ENCODE data around the gene SLC24A3. TPM values are rescaled to one million over a fixed set of nuclear protein-coding genes. Genes with fewer than 3 reads are reported as not detected.

Gene SLC24A3
- total RNA-seq, result not detected in 2 replicates

DNA sequence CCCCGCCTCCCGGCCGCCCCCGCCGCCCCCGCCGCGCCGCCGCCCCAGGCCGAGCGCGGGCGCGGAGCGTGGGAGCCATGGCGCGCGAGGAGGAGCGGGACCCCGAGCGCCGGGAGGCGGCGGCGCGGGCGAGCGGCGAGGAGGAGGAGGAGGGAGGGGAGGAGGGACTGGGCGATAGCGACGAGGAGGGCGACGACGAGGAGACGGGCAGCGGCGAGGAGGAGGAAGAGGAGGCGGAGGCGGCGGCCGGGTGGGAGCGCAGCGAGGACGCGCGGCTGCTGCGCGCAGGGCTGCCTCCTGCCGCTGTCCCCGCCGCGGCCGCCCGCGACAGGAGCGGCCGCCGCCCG lies at the start of gene SLC24A3:
SLC24A3 (plus strand) TSS at position 174 of the 347 bp plus-strand sequence.
- intact Hi-C loops (cut with micrococcal nuclease), result no loop called here
- no peaks in the 10 kb centered on the region for H3K36me3 Mint-ChIP-seq (ENCODE audit: low read depth)
- H3K27ac Mint-ChIP-seq, result no peak within 1 kb of the TSS
- no peak within 1 kb of the TSS for H3K4me3 Mint-ChIP-seq (ENCODE audit: low read depth)
- no peaks in the 10 kb centered on the region for H3K9me3 Mint-ChIP-seq
- no peak for DNase-seq (ENCODE audit: low spot score)
- H3K27me3 Mint-ChIP-seq (ENCODE audit: low read depth), result peaks cover 39% of the 10 kb centered on the region
- H3K4me1 Mint-ChIP-seq (ENCODE audit: low read depth), result no peaks in the 10 kb centered on the region

DNA sequence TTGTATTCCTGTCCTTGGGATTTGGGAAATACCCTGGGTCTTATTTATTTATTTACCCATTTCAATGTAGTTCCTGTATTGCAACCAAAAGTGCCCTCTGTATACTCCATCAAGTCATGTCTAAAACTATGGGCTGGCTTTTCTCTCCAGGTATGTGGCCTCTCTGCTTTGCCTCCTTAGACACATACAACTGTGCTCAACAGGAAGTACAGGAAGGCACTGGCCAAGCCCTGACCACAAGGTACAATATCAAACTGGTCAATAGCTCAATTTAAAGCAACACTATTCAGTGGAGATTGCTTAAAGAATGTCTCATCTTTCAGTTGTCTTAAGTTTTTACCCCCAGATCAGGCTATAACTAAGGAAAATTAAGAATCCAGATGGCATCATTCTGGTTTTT lies 42.3 kb upstream of the SLC24A3 start:
- intact Hi-C loops (cut with micrococcal nuclease), result no loop called here
- no peak overlapping the region for H3K4me3 Mint-ChIP-seq (ENCODE audit: low read depth)
- H3K27ac Mint-ChIP-seq, result no peak overlapping the region
- peaks cover 10% of the 10 kb centered on the region for H3K9me3 Mint-ChIP-seq
- no peaks in the 10 kb centered on the region for H3K4me1 Mint-ChIP-seq (ENCODE audit: low read depth)
- H3K36me3 Mint-ChIP-seq (ENCODE audit: low read depth), result no peaks in the 10 kb centered on the region
- H3K27me3 Mint-ChIP-seq (ENCODE audit: low read depth), result no peaks in the 10 kb centered on the region
- DNase-seq (ENCODE audit: low spot score), result no peak

- no peak for DNase-seq (ENCODE audit: low spot score)
- peaks cover 5% of the 10 kb centered on the region for H3K9me3 Mint-ChIP-seq
- H3K4me1 Mint-ChIP-seq (ENCODE audit: low read depth), result no peaks in the 10 kb centered on the region
- intact Hi-C loops (cut with micrococcal nuclease), result no loop called here
- H3K27me3 Mint-ChIP-seq (ENCODE audit: low read depth), result no peaks in the 10 kb centered on the region
- H3K27ac Mint-ChIP-seq, result no peak overlapping the region
- H3K36me3 Mint-ChIP-seq (ENCODE audit: low read depth), result no peaks in the 10 kb centered on the region
- no peak overlapping the region for H3K4me3 Mint-ChIP-seq (ENCODE audit: low read depth)
These were observed 39.8 kb upstream of the SLC24A3 start for GRCh38 chr20:19172637-19173036.

DNA sequence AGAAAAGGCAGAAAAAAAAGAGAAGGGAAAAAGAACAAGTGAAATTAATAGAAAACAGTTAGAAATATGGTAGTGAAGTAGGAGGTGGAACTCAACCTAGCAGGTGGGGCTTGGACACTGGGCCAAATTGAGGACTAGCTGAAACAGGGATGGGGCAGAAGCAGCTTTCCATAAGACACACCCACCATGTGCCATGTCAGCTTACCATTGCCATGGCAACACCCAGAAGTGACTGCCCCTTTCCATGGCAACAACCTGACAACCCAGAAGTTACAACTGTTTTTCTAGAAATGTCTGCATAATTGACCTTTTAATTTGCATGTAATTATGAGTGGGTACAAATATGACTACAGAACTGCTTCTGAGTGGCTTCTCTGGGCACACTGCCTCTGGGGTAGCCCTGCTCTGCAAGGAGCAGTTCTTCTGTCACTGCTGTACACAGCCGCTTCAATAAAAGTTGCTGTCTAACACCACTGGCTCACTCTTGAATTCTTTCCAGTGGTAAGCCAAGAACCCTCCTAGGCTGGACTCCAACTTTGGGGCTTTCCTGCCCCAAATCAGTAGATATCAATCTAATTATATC lies 35.9 kb upstream of the SLC24A3 start:
- H3K4me3 Mint-ChIP-seq (ENCODE audit: low read depth), result no peak overlapping the region
- no peak overlapping the region for H3K27ac Mint-ChIP-seq
- DNase-seq (ENCODE audit: low spot score), result no peak
- H3K9me3 Mint-ChIP-seq, result no peaks in the 10 kb centered on the region
- H3K4me1 Mint-ChIP-seq (ENCODE audit: low read depth), result no peaks in the 10 kb centered on the region
- H3K27me3 Mint-ChIP-seq (ENCODE audit: low read depth), result no peaks in the 10 kb centered on the region
- H3K36me3 Mint-ChIP-seq (ENCODE audit: low read depth), result no peaks in the 10 kb centered on the region
- intact Hi-C loops (cut with micrococcal nuclease), result no loop called here

DNA sequence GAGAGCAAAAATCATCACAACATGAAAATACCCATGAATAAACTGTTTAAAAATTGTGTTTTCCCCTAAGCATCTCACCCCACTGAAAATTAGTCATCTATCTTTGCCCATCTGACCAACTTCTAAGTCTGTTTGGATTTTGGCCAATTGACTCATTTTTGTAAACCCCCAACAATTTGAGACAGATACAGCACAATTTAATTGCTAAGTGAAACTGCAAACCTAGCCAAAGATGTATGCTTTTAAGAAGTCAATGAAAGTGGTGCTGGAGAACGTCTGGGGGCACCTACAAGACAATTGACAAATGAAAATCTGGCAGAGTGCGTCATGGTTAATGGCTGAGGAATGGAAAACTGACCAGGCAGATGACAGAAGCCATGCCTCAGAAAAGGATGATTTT lies 30.9 kb upstream of the SLC24A3 start:
- DNase-seq (ENCODE audit: low spot score), result no peak
- Mint-ChIP-seq H3K4me3 (ENCODE audit: low read depth) (no peak overlapping the region), H3K36me3 (ENCODE audit: low read depth) (no peaks in the 10 kb centered on the region), H3K27me3 (ENCODE audit: low read depth) (no peaks in the 10 kb centered on the region), H3K4me1 (ENCODE audit: low read depth) (no peaks in the 10 kb centered on the region), H3K9me3 (no peaks in the 10 kb centered on the region), H3K27ac (no peak overlapping the region)
- intact Hi-C loops (cut with micrococcal nuclease), result no loop called here

DNA sequence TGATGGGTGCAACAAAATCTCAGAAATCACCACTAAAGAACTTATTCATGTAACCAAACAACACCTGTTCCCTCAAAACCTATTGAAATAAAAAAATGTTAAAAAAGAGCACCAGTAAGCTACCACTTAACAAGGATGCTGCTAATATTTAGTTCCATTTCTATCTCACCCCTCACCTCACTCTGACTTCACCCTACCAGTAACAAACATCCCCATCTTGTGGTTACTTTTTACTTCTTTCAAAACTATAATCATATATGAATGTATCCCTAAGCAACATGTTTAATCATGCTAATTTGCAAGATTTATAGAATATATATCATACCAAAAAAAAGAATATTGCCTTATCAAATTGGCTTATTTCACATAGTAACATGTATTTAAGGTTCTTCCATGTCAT lies 27.4 kb upstream of the SLC24A3 start:
- Mint-ChIP-seq H3K36me3 (ENCODE audit: low read depth) (no peaks in the 10 kb centered on the region), H3K27ac (no peak overlapping the region), H3K9me3 (peaks cover 4% of the 10 kb centered on the region), H3K27me3 (ENCODE audit: low read depth) (no peaks in the 10 kb centered on the region), H3K4me1 (ENCODE audit: low read depth) (no peaks in the 10 kb centered on the region), H3K4me3 (ENCODE audit: low read depth) (no peak overlapping the region)
- intact Hi-C loops (cut with micrococcal nuclease), result no loop called here
- DNase-seq (ENCODE audit: low spot score), result no peak

GRCh38 chr20:19193349-19193748 lies 19.1 kb upstream of the SLC24A3 start:
- Mint-ChIP-seq H3K36me3 (ENCODE audit: low read depth) (no peaks in the 10 kb centered on the region), H3K27me3 (ENCODE audit: low read depth) (no peaks in the 10 kb centered on the region), H3K27ac (no peak overlapping the region), H3K4me3 (ENCODE audit: low read depth) (no peak overlapping the region), H3K4me1 (ENCODE audit: low read depth) (no peaks in the 10 kb centered on the region), H3K9me3 (peaks cover 4% of the 10 kb centered on the region)
- intact Hi-C loops (cut with micrococcal nuclease), result no loop called here
- no peak for DNase-seq (ENCODE audit: low spot score)

DNA sequence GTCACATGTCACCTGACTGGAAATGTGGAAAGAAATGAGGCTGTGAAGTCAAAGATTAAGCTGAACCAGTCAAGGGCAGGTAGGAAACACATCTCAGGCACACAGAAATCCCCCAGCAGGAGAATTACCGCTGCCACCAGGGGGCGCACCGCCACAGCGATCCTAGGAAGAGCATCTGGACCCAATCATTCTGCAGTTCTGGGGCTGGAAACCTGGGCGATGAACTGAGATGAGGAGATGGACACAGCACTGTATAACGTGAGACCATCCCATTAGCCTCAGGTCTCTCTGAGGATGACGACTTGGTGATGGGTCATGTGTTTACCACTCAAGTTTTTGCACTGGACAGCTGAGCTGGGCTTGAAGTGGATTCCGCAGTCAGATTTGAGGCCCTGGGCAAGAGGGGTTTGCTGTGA lies 6.5 kb upstream of the SLC24A3 start:
- Mint-ChIP-seq H3K27ac (no peak overlapping the region), H3K9me3 (no peaks in the 10 kb centered on the region)

DNA sequence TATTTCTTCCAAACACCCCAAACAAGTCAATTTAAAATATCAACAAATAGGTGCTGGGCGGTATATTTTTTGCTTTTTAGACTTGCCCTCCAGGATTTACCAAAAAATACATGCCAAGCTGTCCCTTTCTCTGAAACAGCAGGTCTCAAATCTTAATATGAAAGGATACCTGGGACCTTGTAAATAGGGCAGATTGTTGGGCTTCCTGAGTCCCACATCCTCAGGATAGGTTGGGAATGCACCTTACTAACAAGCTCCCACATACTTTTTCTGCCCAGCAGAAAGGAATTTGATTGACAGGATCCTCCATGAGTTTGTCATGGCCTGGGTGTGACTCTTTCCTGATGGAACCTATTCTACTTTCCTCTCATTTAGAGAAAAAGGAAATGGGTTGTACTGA lies 4.9 kb upstream of the SLC24A3 start:
- no peak for DNase-seq (ENCODE audit: low spot score)
- Mint-ChIP-seq H3K27me3 (ENCODE audit: low read depth) (peaks cover 21% of the 10 kb centered on the region), H3K4me3 (ENCODE audit: low read depth) (no peak overlapping the region), H3K9me3 (no peaks in the 10 kb centered on the region), H3K27ac (no peak overlapping the region), H3K36me3 (ENCODE audit: low read depth) (no peaks in the 10 kb centered on the region), H3K4me1 (ENCODE audit: low read depth) (no peaks in the 10 kb centered on the region)
- intact Hi-C loops (cut with micrococcal nuclease), result no loop called here

More for the DNA sequence above, 6.5 kb upstream of the SLC24A3 start:
- no peaks in the 10 kb centered on the region for H3K4me1 Mint-ChIP-seq (ENCODE audit: low read depth)
- H3K27me3 Mint-ChIP-seq (ENCODE audit: low read depth), result peaks cover 14% of the 10 kb centered on the region
- no peaks in the 10 kb centered on the region for H3K36me3 Mint-ChIP-seq (ENCODE audit: low read depth)
- intact Hi-C loops (cut with micrococcal nuclease), result loop anchor here (1.0 kb wide), 2 partner anchors 377 to 456 kb away; no protein-coding TSS in a partner anchor
- DNase-seq (ENCODE audit: low spot score), result peak; percentile 48
- H3K4me3 Mint-ChIP-seq (ENCODE audit: low read depth), result no peak overlapping the region

GRCh38 chr20:19210391-19211155 lies 1.9 kb upstream of the SLC24A3 start:
- H3K4me3 Mint-ChIP-seq (ENCODE audit: low read depth), result no peak overlapping the region
- no peaks in the 10 kb centered on the region for H3K9me3 Mint-ChIP-seq
- intact Hi-C loops (cut with micrococcal nuclease), result no loop called here
- H3K36me3 Mint-ChIP-seq (ENCODE audit: low read depth), result no peaks in the 10 kb centered on the region
- H3K27ac Mint-ChIP-seq, result no peak overlapping the region
- peaks cover 38% of the 10 kb centered on the region for H3K27me3 Mint-ChIP-seq (ENCODE audit: low read depth)
- no peaks in the 10 kb centered on the region for H3K4me1 Mint-ChIP-seq (ENCODE audit: low read depth)
- DNase-seq (ENCODE audit: low spot score), result no peak

GRCh38 chr20:19211252-19211651 lies 1.2 kb upstream of the SLC24A3 start:
- intact Hi-C loops (cut with micrococcal nuclease), result no loop called here
- Mint-ChIP-seq H3K27me3 (ENCODE audit: low read depth) (peaks cover 39% of the 10 kb centered on the region), H3K27ac (no peak overlapping the region), H3K4me3 (ENCODE audit: low read depth) (no peak overlapping the region), H3K4me1 (ENCODE audit: low read depth) (no peaks in the 10 kb centered on the region), H3K9me3 (no peaks in the 10 kb centered on the region), H3K36me3 (ENCODE audit: low read depth) (no peaks in the 10 kb centered on the region)
- DNase-seq (ENCODE audit: low spot score), result no peak

GRCh38 chr20:19211661-19212468 lies 577 bp upstream of the SLC24A3 start:
- Mint-ChIP-seq H3K4me3 (ENCODE audit: low read depth) (no peak overlapping the region), H3K27ac (no peak overlapping the region), H3K4me1 (ENCODE audit: low read depth) (no peaks in the 10 kb centered on the region), H3K27me3 (ENCODE audit: low read depth) (peaks cover 39% of the 10 kb centered on the region), H3K36me3 (ENCODE audit: low read depth) (no peaks in the 10 kb centered on the region), H3K9me3 (no peaks in the 10 kb centered on the region)
- no peak for DNase-seq (ENCODE audit: low spot score)
- intact Hi-C loops (cut with micrococcal nuclease), result no loop called here

Data from activated T-helper 2 cell treated with anti-CD3 and anti-CD28 coated beads, Interferon-gamma antibody, Interleukin-2, Interleukin-4, amounts not matched to agents 10 μg/mL and 5 μg/mL and 100 μg/mL, durations not matched to agents 14 hours and 24 hours and 36 hours (primary cell).